ENCODE data around the gene BAZ1B.

- TF ChIP-seq POLR2AphosphoS5 (IDR thresholded peaks at IDR 0.05) (no peak), CTCF (IDR thresholded peaks at IDR 0.05) (no peak)
Observed at GRCh38 chr7:73433924-73434700, 88.0 kb downstream of the BAZ1B start.
